Measurements from ENCODE around the gene TLR9. TPM values are rescaled to one million over a fixed set of nuclear protein-coding genes. Genes with fewer than 3 reads are reported as not detected.
A peak's percentile ranks its signal among the peaks of the same experiment; 100 is the strongest.

Gene TLR9
- total RNA-seq, 1 experiment from 2014 or later, result not detected

DNA sequence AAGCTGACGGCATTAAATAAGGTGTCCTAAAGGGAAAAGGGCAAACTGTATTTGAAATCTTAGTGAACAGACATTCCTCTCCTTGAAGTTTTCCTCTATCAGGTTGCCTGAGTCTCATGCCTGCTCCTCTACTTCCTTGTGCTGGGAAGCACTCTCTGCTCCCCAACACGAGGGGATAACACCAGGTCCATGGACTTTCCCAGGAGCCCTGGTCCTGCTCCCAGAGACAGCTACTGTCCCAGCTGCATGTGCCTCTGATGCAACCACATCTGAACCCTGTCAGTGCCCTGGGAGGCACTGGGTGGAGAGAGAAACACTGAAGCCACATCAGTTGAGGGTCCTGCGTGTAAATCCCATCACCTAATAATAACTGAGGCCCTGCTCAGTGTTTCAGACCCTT, 7.4 kb downstream of the TLR9 start:
- DNase-seq (ENCODE audit: low read depth), result no peak

GRCh38 chr3:52217409-52217805, 8.0 kb downstream of the TLR9 start:
- no peak for DNase-seq (ENCODE audit: low read depth)

DNA sequence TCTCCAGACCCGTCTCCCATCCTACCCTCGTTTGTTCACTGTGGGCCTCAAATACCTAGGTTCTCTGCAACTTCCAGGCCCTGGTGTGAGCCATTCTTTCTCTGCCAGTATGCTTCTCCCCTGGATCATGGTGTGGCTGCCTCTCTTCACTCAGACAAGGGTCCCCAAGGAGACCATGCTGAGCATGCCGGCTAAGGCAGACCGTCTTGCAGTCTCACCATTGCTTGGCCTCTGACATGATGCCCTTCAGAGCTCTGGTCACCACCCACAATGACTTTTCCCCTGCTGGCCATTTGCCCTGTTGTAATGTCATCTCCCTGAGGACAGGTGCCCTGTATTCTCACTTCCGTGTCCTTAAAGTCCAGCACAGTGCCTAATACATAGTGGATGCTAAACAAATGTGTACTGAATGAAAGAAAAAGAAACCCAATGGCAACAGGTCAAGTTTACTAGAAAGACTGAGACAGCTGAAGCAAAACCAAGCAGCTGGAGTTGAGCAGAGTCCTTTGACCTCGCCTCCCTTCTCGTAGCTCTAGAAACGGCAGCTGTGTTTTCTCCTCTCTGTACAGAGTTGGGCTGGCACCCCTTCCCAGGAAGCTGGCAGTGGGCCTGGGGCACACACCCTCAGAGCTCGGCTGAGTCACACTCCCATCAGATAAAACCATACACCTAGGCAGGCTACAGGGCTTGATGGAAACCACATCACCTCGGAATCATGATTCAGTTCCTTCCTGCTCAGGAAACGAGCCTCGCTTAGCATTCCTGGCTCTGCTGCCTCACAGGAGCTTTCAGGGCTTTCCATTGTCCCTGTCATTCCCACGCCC, 8.6 kb downstream of the TLR9 start:
- peak; percentile 99 for DNase-seq (ENCODE audit: low read depth)

DNA sequence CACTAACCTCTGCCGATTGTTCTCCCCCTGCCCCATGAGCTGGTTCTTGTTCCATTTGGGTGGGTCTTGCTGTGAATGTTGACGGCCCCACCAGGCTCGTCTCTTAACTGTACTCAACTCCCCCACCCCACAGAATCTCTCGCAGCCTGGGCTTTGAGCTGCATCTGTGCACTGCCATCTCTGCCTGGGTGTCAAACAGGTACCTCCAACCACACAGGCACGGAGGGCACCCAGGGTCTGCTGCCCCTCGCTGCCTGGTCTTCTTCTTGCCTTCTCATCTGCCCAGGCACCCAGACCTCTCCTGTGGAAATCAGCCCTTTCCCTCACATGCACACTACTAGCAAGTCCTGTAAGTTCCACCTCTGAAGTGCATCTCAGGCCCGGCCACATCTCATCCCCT, 10.1 kb downstream of the TLR9 start:
- no peak for DNase-seq (ENCODE audit: low read depth)

- no peak for DNase-seq (ENCODE audit: low read depth)
Measured at GRCh38 chr3:52213901-52214300, 11.5 kb downstream of the TLR9 start.

GRCh38 chr3:52213005-52213404, 12.4 kb downstream of the TLR9 start:
- no peak for DNase-seq (ENCODE audit: low read depth)

GRCh38 chr3:52211268-52211891, 14.1 kb downstream of the TLR9 start:
- no peak for DNase-seq (ENCODE audit: low read depth)

DNA sequence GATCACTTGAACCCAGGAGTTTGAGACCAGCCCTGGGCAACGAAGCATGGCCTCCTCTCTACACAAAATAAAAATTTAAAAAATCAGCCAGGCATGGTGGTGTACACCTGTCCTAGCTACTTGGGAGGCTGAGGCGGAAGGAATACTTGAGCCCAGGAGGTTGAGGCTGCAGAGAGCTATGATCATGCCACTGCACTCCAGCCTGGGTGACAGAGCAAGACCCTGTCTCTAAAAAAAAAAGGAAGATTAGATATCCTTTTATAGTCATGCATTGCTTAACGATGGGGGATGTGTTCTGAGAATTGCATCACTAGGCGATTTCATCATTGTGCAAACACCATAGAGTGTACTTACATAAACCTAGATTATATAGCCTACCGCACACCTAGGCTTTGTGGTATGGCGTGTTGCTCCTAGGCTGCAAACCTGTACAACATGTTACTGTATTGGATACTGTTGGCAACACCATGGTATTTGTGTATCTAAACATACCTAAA, 14.8 kb downstream of the TLR9 start:
- no peak for DNase-seq (ENCODE audit: low read depth)

DNA sequence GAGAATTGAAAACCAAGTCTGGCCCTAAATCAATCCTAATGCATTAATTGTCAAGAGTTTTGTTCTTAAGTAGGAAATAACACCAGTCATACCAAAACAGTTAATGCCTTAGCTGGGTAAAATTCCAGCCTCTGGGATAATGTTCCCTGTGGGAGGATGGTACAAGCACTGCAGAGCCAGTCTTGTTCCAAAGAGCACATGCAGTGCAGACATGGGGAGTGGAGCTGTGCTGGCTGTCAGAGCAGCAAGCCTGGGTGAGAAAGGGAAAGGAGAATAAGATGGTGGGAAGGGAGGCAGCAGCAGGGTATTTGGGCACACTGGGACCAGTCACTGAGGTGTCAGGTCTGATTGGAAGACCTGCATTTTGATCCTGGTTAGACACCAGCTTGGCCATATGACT, 15.4 kb downstream of the TLR9 start:
- no peak for DNase-seq (ENCODE audit: low read depth)

- DNase-seq (ENCODE audit: low read depth), result no peak
Measured at GRCh38 chr3:52208556-52208955, 16.9 kb downstream of the TLR9 start.

- peak; percentile 62 for DNase-seq (ENCODE audit: low read depth)
Measured at GRCh38 chr3:52205727-52206372, 19.6 kb downstream of the TLR9 start.

GRCh38 chr3:52204337-52205073, 20.9 kb downstream of the TLR9 start:
- DNase-seq (ENCODE audit: low read depth), result no peak

GRCh38 chr3:52203701-52204100, 21.7 kb downstream of the TLR9 start:
- DNase-seq (ENCODE audit: low read depth), result no peak

- no peak for DNase-seq (ENCODE audit: low read depth)
Measured at GRCh38 chr3:52202384-52203077, 22.9 kb downstream of the TLR9 start.

DNA sequence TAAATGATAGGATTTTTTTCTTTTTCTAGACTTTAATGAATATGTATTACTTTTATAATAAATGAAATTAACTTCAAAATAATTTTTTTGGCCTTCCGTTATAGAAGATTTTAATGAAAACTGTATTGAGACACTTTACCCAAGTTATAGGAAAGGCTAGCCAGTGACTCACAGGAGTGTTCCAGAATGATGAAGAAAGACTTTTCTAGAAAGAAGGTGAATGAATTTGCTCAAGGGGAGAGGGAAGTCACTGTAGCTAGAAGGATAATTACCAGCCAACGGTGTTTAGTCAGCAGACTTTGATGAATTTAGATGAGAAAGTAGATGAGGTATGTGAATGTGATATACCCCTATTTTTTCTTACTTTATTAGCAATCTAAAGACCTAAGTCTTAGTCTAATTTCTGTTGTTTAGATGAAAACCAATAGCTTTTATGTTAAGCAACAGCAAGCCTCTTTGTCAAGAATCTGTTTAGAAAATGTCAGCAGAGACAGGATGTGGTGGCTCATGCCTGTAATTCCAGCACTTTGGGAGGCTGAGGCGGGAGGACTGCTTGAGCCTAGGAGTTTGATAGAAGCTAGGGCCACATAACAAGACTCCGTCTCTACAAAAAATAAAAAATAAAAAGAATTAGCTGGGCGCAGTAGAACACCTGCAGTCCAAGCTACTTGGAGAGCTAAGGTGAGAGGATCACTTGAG, 24.3 kb downstream of the TLR9 start:
- DNase-seq (ENCODE audit: low read depth), result no peak

GRCh38 chr3:52198643-52199608, 26.5 kb downstream of the TLR9 start:
- no peak for DNase-seq (ENCODE audit: low read depth)

- DNase-seq (ENCODE audit: low read depth), result peak; percentile 88
Measured at GRCh38 chr3:52197842-52198625, 27.4 kb downstream of the TLR9 start, which contains the start of gene ALAS1. Gene ALAS1, plus strand, starts transcription at chr3:52198160. Its CDS starts 1,082 bp downstream, at chr3:52199242.

GRCh38 chr3:52197499-52197841, 28.0 kb downstream of the TLR9 start:
- no peak for DNase-seq (ENCODE audit: low read depth)
